Kidney (tissue), 14 donors: Measurements from ENCODE around the gene PLD5. TPM values are rescaled to one million over a fixed set of nuclear protein-coding genes. Genes with fewer than 3 reads are reported as not detected.

Source experiments
- DNase-seq, 5 donors: peaks; one replicate each; pipeline ENCODE4 v3.0.0-alpha.2; 2013 to 2020
- FAIRE-seq: peaks from 2 replicates; lab custom pipeline; 2012; peaks lifted over from hg19 to GRCh38; lab: Jason Lieb, UNC
- H3K27ac ChIP-seq, 2 donors: one replicate each; pipeline ENCODE4 v1.7.0; 2013; ENCODE audit warnings: low read depth in 2 of 2, low read length in 2 of 2, inconsistent platforms in 1 of 2
- H3K27me3 ChIP-seq: one replicate; pipeline ENCODE4 v1.7.1; 2013; ENCODE audit warnings: low read length, inconsistent platforms; ENCODE audit not compliant: control insufficient read depth, insufficient read depth
- H3K36me3 ChIP-seq, 3 donors: one replicate each; pipeline versions ENCODE4 v1.7.0 to v1.7.1; 2013; ENCODE audit warnings: low read length in 3 of 3, control low read depth in 1 of 3, inconsistent platforms in 1 of 3; ENCODE audit not compliant: insufficient read depth in 3 of 3, control insufficient read depth in 2 of 3
- H3K4me1 ChIP-seq, 3 donors: one replicate each; pipeline versions ENCODE4 v1.7.0 to v1.7.1; 2013; ENCODE audit warnings: low read length in 3 of 3, inconsistent platforms in 1 of 3, low read depth in 1 of 3; ENCODE audit not compliant: control insufficient read depth in 2 of 3, insufficient read depth in 2 of 3
- H3K4me3 ChIP-seq, 3 donors: one replicate each; pipeline versions ENCODE4 v1.7.0 to v1.8.1; 2013; ENCODE audit warnings: low read length in 3 of 3, control low read depth in 1 of 3, inconsistent platforms in 1 of 3
- H3K9ac ChIP-seq, 3 donors: one replicate each; pipeline versions ENCODE4 v1.7.0 to v1.7.1; 2013; ENCODE audit warnings: low read length in 3 of 3, control low read depth in 1 of 3, inconsistent platforms in 1 of 3
- H3K9me3 ChIP-seq, 3 donors: one replicate each; pipeline versions ENCODE4 v1.7.0 to v1.7.1; 2013; ENCODE audit warnings: low read length in 3 of 3, control low read depth in 1 of 3, inconsistent platforms in 1 of 3; ENCODE audit not compliant: control insufficient read depth in 2 of 3, insufficient read depth in 1 of 3
- intact Hi-C: fragments of 100-400 bp; cut with DNase I; formaldehyde crosslinking; loops from one replicate; pipeline ENCODE4 v1.11.1; 2022
- polyA plus RNA-seq: library from polyadenylated mRNA; stranded (reverse); fragments of 350-450 nt; fragmentation: Illumina TruSeq; extraction: RNeasy Lipid Tissue Mini Kit (QIAGEN cat#74804); gene quantifications from one replicate; pipeline ENCODE4 v1.2.3, GENCODE V29; 2014; ENCODE audit warnings: low read depth, low replicate concordance; ENCODE audit not compliant: insufficient read depth
- total RNA-seq: library from RNA; stranded (reverse); fragmentation: NEBNext Ultra II Directional; extraction: Animal tissue kit (Norgen Biotek cat#: 25700); gene quantifications from one replicate; pipeline ENCODE4 v1.2.1, GENCODE V29; 2021
- TF ChIP-seq, protein P1 (sequence below): IDR thresholded peaks from 3 replicates; pipeline ENCODE4 v1.5.1; 2012; ENCODE audit warnings: mild to moderate bottlenecking, moderate library complexity, borderline replicate concordance; ENCODE audit not compliant: insufficient read depth; ENCODE audit errors: extremely low read depth
- donor health status: control.
- donor health status: control.
- donor health status: control.
- donor health status: control.
- donor health status: control.
- donor health status: DM: yes; HTN: yes; CAD: no.
- donor health status: Normal renal cell carcinoma (clear cell type).

PLD5 gene
- total and polyA plus RNA-seq, 2 donors from 2014 or later, result 0.24 to 0.47 TPM

DNA sequence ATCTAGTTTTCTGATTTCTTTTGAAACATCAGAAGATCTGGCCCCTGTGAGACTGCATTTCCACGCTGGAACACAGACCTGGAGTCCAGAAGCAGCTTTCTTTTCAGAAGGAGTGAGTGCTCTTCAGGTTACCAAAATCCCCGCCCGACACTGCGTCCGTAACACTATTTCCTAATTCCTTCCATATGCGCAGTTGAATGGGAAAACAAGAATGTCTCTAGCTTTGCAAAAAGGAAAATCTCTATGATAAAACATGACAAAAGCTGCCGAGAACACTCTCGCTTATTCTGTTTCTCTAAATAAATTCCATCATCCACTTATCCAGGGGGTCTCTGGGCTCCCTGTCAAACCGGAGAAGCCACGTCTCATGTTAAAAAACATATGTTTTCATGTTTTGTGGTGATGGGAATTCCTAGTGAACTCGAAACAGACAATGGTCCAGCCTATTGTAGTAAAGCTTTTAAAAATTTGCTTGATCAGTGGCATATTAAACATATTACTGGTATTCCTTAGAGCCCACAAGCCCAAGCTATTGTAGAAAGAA, 67.7 kb downstream of the PLD5 start:
- no peak for DNase-seq
- H3K36me3 ChIP-seq, result no peaks in the 10 kb centered on the region
- H3K27me3 ChIP-seq, result no peaks in the 10 kb centered on the region
- no peak overlapping the region for H3K27ac ChIP-seq
- no peak overlapping the region for H3K4me3 ChIP-seq
- H3K9me3 ChIP-seq, result no peaks in the 10 kb centered on the region
- H3K4me1 ChIP-seq, result no peaks in the 10 kb centered on the region
- no peak for FAIRE-seq
- intact Hi-C loops, result no loop called here
- TF ChIP-seq, protein P1, sequence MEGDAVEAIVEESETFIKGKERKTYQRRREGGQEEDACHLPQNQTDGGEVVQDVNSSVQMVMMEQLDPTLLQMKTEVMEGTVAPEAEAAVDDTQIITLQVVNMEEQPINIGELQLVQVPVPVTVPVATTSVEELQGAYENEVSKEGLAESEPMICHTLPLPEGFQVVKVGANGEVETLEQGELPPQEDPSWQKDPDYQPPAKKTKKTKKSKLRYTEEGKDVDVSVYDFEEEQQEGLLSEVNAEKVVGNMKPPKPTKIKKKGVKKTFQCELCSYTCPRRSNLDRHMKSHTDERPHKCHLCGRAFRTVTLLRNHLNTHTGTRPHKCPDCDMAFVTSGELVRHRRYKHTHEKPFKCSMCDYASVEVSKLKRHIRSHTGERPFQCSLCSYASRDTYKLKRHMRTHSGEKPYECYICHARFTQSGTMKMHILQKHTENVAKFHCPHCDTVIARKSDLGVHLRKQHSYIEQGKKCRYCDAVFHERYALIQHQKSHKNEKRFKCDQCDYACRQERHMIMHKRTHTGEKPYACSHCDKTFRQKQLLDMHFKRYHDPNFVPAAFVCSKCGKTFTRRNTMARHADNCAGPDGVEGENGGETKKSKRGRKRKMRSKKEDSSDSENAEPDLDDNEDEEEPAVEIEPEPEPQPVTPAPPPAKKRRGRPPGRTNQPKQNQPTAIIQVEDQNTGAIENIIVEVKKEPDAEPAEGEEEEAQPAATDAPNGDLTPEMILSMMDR, result no peak
- no peak overlapping the region for H3K9ac ChIP-seq

DNA sequence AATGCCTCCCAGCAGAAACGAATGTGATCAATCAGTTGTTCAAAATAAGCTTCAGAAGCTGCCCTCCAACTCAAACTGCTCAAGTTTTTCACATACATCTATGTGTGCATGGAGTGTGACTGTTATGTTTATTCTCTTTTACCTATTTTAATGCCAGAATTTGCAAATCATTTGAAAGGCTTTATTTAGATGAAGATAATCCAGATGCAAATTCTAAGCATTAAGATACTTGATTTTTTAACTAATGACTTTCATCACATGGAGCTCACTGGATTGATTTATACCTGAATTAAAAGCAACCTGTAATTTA, 69.5 kb downstream of the PLD5 start:
- DNase-seq, result no peak
- TF ChIP-seq, protein P1, result no peak
- intact Hi-C loops, result no loop called here
- no peak for FAIRE-seq
- no peak overlapping the region for H3K27ac ChIP-seq
- H3K4me1 ChIP-seq, result no peaks in the 10 kb centered on the region
- no peak overlapping the region for H3K4me3 ChIP-seq
- H3K9me3 ChIP-seq, result no peaks in the 10 kb centered on the region
- no peaks in the 10 kb centered on the region for H3K27me3 ChIP-seq
- no peaks in the 10 kb centered on the region for H3K36me3 ChIP-seq
- H3K9ac ChIP-seq, result no peak overlapping the region

DNA sequence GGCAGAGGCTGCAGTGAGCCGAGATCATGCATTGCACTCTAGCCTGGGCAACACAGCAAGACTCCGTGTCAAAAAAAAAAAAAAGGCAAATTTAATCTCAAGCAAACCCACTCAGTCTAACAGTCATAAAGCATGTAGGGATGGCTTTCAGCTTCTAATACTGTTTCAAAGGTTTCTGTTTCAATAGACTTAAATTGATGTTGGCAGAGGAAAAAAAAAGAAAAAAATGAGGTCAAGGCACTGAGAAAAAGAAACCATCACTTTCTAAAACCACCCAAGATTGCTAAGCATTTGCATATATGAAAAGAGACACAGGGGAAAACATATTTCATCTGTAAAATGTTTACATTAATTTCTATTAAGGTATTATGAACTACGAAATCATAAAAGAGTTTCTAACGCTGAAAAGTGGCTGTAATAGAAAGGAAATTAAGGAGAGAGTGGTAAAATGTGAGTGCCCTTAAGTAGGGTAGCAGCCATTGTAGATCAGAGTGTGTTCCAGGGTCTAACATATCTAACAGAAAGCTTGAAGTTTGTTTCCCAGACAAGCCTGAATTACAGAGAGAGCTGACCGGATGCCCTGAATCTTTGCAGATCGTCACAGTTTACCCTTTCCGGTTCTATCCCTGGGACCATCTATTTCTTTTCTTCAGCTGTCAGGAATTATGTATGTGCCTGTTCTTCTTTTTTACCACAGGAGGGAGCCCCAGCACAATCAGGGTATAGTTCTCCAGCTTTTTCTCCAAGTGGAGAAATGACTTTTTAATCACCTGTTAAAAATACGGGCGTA, 70.0 kb downstream of the PLD5 start:
- TF ChIP-seq, protein P1, result peak; percentile 49
- Histone ChIP-seq H3K4me1 (no peaks in the 10 kb centered on the region), H3K36me3 (no peaks in the 10 kb centered on the region), H3K9ac (no peak overlapping the region), H3K27me3 (no peaks in the 10 kb centered on the region), H3K27ac (no peak overlapping the region), H3K4me3 (no peak overlapping the region), H3K9me3 (no peaks in the 10 kb centered on the region)
- intact Hi-C loops, result no loop called here
- DNase-seq (peak in 3 of 5 donors; percentile 15 to 77 (median 49)), FAIRE-seq (no peak)
